SU-DHL-6 (cell line): ENCODE results near the gene C6orf163.

Source experiments
- EZH2phosphoT487 ChIP-seq: fragments of 200-600 bp; sonication (generic), shearing (Covaris generic); conservative IDR thresholded peaks from 2 replicates; pipeline ENCODE4 v1.6.1; 2018; ENCODE audit warnings: mild to moderate bottlenecking, antibody characterized with exemption, low read length, moderate library complexity, mixed read lengths
- TF ChIP-seq, protein P1 (sequence below): fragments of 200-600 bp; sonication (generic); IDR thresholded peaks from one replicate; pipeline ENCODE4 v1.5.1; 2017; ENCODE audit warnings: antibody characterized with exemption, mild to moderate bottlenecking, low read length, moderate library complexity; ENCODE audit not compliant: insufficient read depth, poor library complexity, severe bottlenecking

- TF ChIP-seq, protein P1, sequence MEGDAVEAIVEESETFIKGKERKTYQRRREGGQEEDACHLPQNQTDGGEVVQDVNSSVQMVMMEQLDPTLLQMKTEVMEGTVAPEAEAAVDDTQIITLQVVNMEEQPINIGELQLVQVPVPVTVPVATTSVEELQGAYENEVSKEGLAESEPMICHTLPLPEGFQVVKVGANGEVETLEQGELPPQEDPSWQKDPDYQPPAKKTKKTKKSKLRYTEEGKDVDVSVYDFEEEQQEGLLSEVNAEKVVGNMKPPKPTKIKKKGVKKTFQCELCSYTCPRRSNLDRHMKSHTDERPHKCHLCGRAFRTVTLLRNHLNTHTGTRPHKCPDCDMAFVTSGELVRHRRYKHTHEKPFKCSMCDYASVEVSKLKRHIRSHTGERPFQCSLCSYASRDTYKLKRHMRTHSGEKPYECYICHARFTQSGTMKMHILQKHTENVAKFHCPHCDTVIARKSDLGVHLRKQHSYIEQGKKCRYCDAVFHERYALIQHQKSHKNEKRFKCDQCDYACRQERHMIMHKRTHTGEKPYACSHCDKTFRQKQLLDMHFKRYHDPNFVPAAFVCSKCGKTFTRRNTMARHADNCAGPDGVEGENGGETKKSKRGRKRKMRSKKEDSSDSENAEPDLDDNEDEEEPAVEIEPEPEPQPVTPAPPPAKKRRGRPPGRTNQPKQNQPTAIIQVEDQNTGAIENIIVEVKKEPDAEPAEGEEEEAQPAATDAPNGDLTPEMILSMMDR, result no peak
- TF ChIP-seq EZH2phosphoT487, result no peak
Observed at GRCh38 chr6:87349896-87350295, 5.3 kb downstream of the C6orf163 start.
